ENCODE measurements around the gene CCDC144A.
"Not testable (repeated sequence)": the region's sequence is repeated elsewhere in the genome, so short reads cannot be mapped to it uniquely, and the experiment has no call there.

CCDC144A gene

GRCh38 chr17:16818821-16819683 is 129.0 kb downstream of the CCDC144A start:
- no peak for FAIRE-seq

GRCh38 chr17:16820161-16820877 is 130.3 kb downstream of the CCDC144A start:
- no peak for FAIRE-seq

DNA sequence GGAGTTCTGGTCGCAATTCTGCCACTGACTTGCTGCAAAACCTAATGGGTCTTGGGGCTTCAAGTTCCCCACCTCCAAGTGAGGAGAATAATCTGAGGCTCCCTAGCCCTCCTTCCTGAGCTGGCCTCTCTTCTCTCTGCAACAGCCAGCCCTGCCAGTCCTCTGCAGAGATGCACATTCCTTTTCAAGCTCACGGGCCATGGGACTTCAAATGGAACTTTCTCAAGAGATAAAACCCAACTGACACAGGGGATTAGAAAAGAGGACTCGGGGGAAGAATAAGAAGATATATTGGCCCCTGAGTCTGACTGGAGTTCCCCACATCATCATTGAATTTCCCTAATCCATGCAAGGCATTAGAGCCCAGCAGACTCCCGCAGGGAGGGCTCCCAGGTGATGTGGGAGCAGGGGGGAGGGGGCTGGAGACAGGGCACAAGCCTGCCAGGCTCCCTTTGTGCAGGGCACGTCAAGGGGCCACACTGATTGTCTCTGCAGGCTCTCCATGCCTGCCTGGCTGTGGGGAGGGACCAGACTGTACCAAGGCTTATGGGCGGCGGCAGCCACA is 131.0 kb downstream of the CCDC144A start:
- no peak for FAIRE-seq

GRCh38 chr17:16822133-16822532 is 132.1 kb downstream of the CCDC144A start:
- FAIRE-seq: not testable (repeated sequence)

DNA sequence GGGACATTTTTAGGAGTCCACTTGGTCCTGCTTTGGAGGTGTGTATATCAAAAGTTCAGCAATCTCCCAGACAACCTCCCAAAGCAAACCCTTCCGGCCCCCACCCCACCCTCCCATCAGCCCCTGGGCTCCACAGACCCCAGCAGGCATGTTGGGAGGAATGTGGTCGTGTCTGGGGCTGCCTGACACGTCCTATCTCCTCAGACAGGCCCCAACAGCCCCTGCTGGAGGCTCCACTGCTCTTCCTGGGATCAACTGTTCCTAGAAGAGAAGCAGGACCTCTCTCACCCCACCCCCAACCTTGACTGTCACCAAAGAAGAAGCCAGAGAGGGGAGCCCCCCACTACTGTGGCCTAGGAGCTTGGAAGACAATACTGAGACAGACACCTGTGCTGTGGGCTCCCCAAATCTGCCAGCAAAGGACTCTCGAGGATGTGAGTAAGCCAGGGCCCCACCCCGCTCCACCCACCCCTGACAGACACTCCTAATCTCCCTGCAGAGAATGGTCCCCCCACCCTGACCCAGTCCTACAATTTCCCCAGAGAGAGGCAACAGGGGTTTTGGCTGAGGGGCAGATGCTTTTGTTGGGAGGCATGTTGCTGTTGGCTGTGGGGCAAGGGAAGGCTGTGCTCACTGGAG is 133.8 kb downstream of the CCDC144A start:
- FAIRE-seq: not testable (repeated sequence)
